HCT116 (cell line): ENCODE measurements around the gene GJA10. TPM values are rescaled to one million over a fixed set of nuclear protein-coding genes. Genes with fewer than 3 reads are reported as not detected.

Experiments
- ATAC-seq: fragments of 200-7000 bp; cut with Tn5 transposase; 2 replicates; pipeline ENCODE4 v1.9.1; 2020; ENCODE audit warnings: mild to moderate bottlenecking, moderate library complexity
- BruUV-seq: library from RNA; stranded (reverse); fragments of 400-500 nt; replicated peaks from 2 replicates; lab custom pipeline; 2021; lab: Mats Ljungman, UMichigan
- CTCF ChIA-PET: fragments of 300-600 bp; sonication (Branson Sonifier 250); formaldehyde crosslinking; loops from one replicate; lab custom pipeline; 2021; ENCODE audit warnings: antibody characterized with exemption; lab: Charles Lee
- POLR2A ChIA-PET: fragments of 300-600, 350-600 bp; sonication (Branson Sonifier 250); formaldehyde crosslinking; loops from one replicate; lab custom pipeline; 2021; ENCODE audit warnings: antibody characterized with exemption; lab: Charles Lee
- RAD21 ChIA-PET, 2 experiments: fragments of 300-600 bp; sonication (Branson Sonifier 250); formaldehyde crosslinking; loops; one replicate each; lab custom pipeline; 2023; ENCODE audit warnings: low total read pairs in 2 of 2; ENCODE audit not compliant: uncharacterized antibody in 2 of 2, unreplicated experiment in 2 of 2, low non-redundant PET in 1 of 2; lab: Charles Lee
- DNase-seq: peaks from one replicate; pipeline ENCODE4 v3.0.0-alpha.2; 2010; ENCODE audit warnings: low read depth, low spot score
- H2AFZ ChIP-seq: fragments of 200-600 bp; shearing (Covaris generic), sonication (generic); 2 replicates; pipeline ENCODE4 v1.6.1; 2017; ENCODE audit warnings: low read depth, mixed run types, mixed read lengths, antibody characterized with exemption, low read length; ENCODE audit not compliant: poor library complexity, severe bottlenecking
- H3K27ac ChIP-seq: 2 replicates; pipeline ENCODE4 v1.5.1; 2012; ENCODE audit warnings: low read depth, low read length
- H3K27me3 ChIP-seq: fragments of 200-600 bp; sonication (generic); 2 replicates; pipeline ENCODE4 v1.6.1; 2016; ENCODE audit warnings: mixed run types, low read length, mixed read lengths; ENCODE audit not compliant: insufficient read depth
- H3K36me3 ChIP-seq, 2 experiments: fragments of 200-500 bp in 1 of 2; fragments of 200-600 bp in 1 of 2; sonication (Bioruptor generic) in 1 of 2; sonication (generic) in 1 of 2; 2 replicates each; pipeline versions ENCODE4 v1.5.1 to v1.6.1; 2014 to 2016; ENCODE audit warnings: low read length in 2 of 2, inconsistent platforms in 1 of 2, mixed read lengths in 1 of 2, mixed run types in 1 of 2; ENCODE audit not compliant: insufficient read depth in 2 of 2, control insufficient read depth in 1 of 2
- H3K4me1 ChIP-seq, 2 experiments: fragments of 200-600 bp in 1 of 2; sonication (generic) in 1 of 2; 2 replicates each; pipeline versions ENCODE4 v1.5.1 to v1.6.1; 2012 to 2017; ENCODE audit warnings: low read length in 2 of 2, inconsistent platforms in 1 of 2, mild to moderate bottlenecking in 1 of 2, mixed read lengths in 1 of 2, mixed run types in 1 of 2, moderate library complexity in 1 of 2; ENCODE audit not compliant: insufficient read depth in 2 of 2, control insufficient read depth in 1 of 2
- H3K4me2 ChIP-seq: fragments of 200-600 bp; sonication (generic); 2 replicates; pipeline ENCODE4 v1.6.1; 2017; ENCODE audit warnings: mixed run types, low read length, mixed read lengths
- H3K4me3 ChIP-seq, 2 experiments: fragments of 200-600 bp in 1 of 2; sonication (generic) in 1 of 2; replicated peaks in 1 of 2; 2 replicates each; pipeline ENCODE4 v1.5.1; 2011 to 2016; ENCODE audit warnings: low read length in 2 of 2, control low read depth in 1 of 2, low read depth in 1 of 2, mild to moderate bottlenecking in 1 of 2, mixed read lengths in 1 of 2, mixed run types in 1 of 2
- H3K79me2 ChIP-seq: fragments of 200-600 bp; sonication (generic); 2 replicates; pipeline ENCODE4 v1.6.1; 2017; ENCODE audit warnings: mild to moderate bottlenecking, mixed run types, low read length, moderate library complexity, mixed read lengths; ENCODE audit not compliant: insufficient read depth
- H3K9ac ChIP-seq: fragments of 200-600 bp; sonication (generic); 2 replicates; pipeline ENCODE4 v1.6.1; 2016; ENCODE audit warnings: low read length, mixed read lengths
- H3K9me2 ChIP-seq: fragments of 200-600 bp; sonication (generic), shearing (Covaris generic); 2 replicates; pipeline ENCODE4 v1.6.1; 2017; ENCODE audit warnings: mixed run types, mild to moderate bottlenecking, moderate library complexity; ENCODE audit not compliant: insufficient read depth
- H3K9me3 ChIP-seq, 2 experiments: fragments of 200-500 bp in 1 of 2; fragments of 200-600 bp in 1 of 2; sonication (Bioruptor generic) in 1 of 2; sonication (generic) in 1 of 2; 2 replicates each; pipeline ENCODE4 v1.6.1; 2014 to 2017; ENCODE audit warnings: low read length in 2 of 2, mixed read lengths in 2 of 2, inconsistent platforms in 1 of 2, low read depth in 1 of 2, mild to moderate bottlenecking in 1 of 2, mixed run types in 1 of 2, moderate library complexity in 1 of 2; ENCODE audit not compliant: control insufficient read depth in 1 of 2, insufficient read depth in 1 of 2
- H4K20me1 ChIP-seq: fragments of 200-600 bp; sonication (generic), shearing (Covaris generic); 2 replicates; pipeline ENCODE4 v1.6.1; 2017; ENCODE audit warnings: mixed run types, mild to moderate bottlenecking, moderate library complexity; ENCODE audit not compliant: insufficient read depth
- CBX3 ChIP-seq: IDR thresholded peaks from 2 replicates; pipeline ENCODE4 v1.6.1; 2012; ENCODE audit warnings: low read depth
- CEBPB ChIP-seq: IDR thresholded peaks from 2 replicates; pipeline ENCODE4 v1.6.1; 2012; ENCODE audit warnings: low read depth
- EGR1 ChIP-seq: IDR thresholded peaks from 2 replicates; pipeline ENCODE4 v1.6.1; 2012; ENCODE audit warnings: low read depth
- ELF1 ChIP-seq: IDR thresholded peaks from 2 replicates; pipeline ENCODE4 v1.6.1; 2012; ENCODE audit warnings: low read depth, borderline replicate concordance
- EZH2phosphoT487 ChIP-seq: fragments of 200-600 bp; IDR thresholded peaks from 2 replicates; pipeline ENCODE4 v1.6.1; 2018; ENCODE audit warnings: antibody characterized with exemption, borderline replicate concordance
- FOSL1 ChIP-seq: IDR thresholded peaks from 2 replicates; pipeline ENCODE4 v1.6.1; 2012; ENCODE audit warnings: low read depth
- JUND ChIP-seq: IDR thresholded peaks from 2 replicates; pipeline ENCODE4 v1.6.1; 2012
- RAD21 ChIP-seq: IDR thresholded peaks from 2 replicates; pipeline ENCODE4 v1.6.1; 2012; ENCODE audit warnings: low read depth, mild to moderate bottlenecking
- SIN3A ChIP-seq: IDR thresholded peaks from 2 replicates; pipeline ENCODE4 v1.6.1; 2012; ENCODE audit warnings: low read depth
- TCF7L2 ChIP-seq: IDR thresholded peaks from 2 replicates; pipeline ENCODE4 v1.7.0; 2011; ENCODE audit warnings: borderline replicate concordance, inconsistent platforms; ENCODE audit not compliant: insufficient read depth, insufficient read length; ENCODE audit errors: extremely low read depth
- YY1 ChIP-seq: IDR thresholded peaks from 2 replicates; pipeline ENCODE4 v1.6.1; 2011; ENCODE audit warnings: low read length, low read depth, moderate library complexity, mild to moderate bottlenecking; ENCODE audit not compliant: insufficient replicate concordance; ENCODE audit errors: extremely low read depth
- ZNF274 ChIP-seq: fragments of 200-500 bp; sonication (Bioruptor generic); IDR thresholded peaks from 2 replicates; pipeline ENCODE4 v1.6.1; 2014; ENCODE audit warnings: mild to moderate bottlenecking, low read depth, low read length, inconsistent platforms
- intact Hi-C: fragments of 100-400 bp; cut with micrococcal nuclease; formaldehyde crosslinking; loops from 2 replicates; pipeline ENCODE4 v1.10.0; 2022
- total RNA-seq: library from RNA; stranded (reverse); gene quantifications from one replicate; pipeline ENCODE4 v1.2.1, GENCODE V29; 2021; ENCODE audit not compliant: unreplicated experiment
- TF ChIP-seq, protein P1 (sequence below): IDR thresholded peaks from 2 replicates; pipeline ENCODE4 v1.6.1; 2012
- TF ChIP-seq, protein P2 (sequence below): IDR thresholded peaks from 2 replicates; pipeline ENCODE4 v1.6.1; 2012
- TF ChIP-seq, protein P3 (sequence below), 3 experiments: fragments of 200-600 bp in 1 of 3; sonication (generic) in 1 of 3; IDR thresholded peaks in 2 of 3; conservative IDR thresholded peaks in 1 of 3; 2 replicates each; pipeline ENCODE4 v1.5.1; 2012 to 2017; ENCODE audit warnings: low read depth in 2 of 3, low read length in 2 of 3, antibody characterized with exemption in 1 of 3, borderline replicate concordance in 1 of 3, control low read depth in 1 of 3, mild to moderate bottlenecking in 1 of 3, mixed read lengths in 1 of 3, mixed run types in 1 of 3, moderate library complexity in 1 of 3; ENCODE audit not compliant: insufficient read depth in 1 of 3
- TF ChIP-seq, protein P4 (sequence below): IDR thresholded peaks from 2 replicates; pipeline ENCODE4 v1.6.1; 2012; ENCODE audit warnings: low read depth

Gene GJA10
- total RNA-seq, 1 experiment from 2014 or later: not detected

DNA sequence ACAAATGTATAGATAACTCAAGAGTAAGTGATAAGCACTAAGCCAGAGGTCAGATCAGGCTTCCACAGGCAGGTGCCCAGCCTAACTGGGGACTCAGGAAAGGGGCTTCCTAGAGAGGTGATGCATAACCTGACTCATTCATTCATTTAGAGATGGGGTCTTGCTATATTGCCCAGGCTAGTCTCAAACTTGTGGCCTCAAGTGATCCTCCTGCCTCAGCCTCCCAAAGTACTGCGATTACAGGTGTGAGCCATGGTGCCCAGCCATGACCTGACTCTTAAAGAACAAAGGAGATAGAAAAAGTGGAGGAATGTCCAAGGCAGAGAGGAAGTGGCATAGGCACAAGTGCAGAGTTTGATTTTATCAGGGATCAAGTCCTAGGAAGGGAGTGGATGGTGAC is 41.9 kb downstream of the GJA10 start:
- DNase-seq: no peak
- BruUV-seq: no TSS peak

More for the DNA sequence above, 41.9 kb downstream of the GJA10 start:
- Histone ChIP-seq H3K4me1 (no peaks in the 10 kb centered on the region), H3K4me2 (no peak overlapping the region), H3K4me3 (no peak overlapping the region), H3K9me3 (no peaks in the 10 kb centered on the region), H4K20me1 (no peaks in the 10 kb centered on the region)
- ATAC-seq: no peak
- no peak for TF ChIP-seq SIN3A
- TF ChIP-seq CEBPB: no peak
- TF ChIP-seq CBX3: no peak
- no peak for TF ChIP-seq EZH2phosphoT487
- TF ChIP-seq FOSL1: no peak
- TF ChIP-seq JUND: no peak
- TF ChIP-seq EGR1: no peak
- no peak for TF ChIP-seq RAD21
- TF ChIP-seq, protein P1, sequence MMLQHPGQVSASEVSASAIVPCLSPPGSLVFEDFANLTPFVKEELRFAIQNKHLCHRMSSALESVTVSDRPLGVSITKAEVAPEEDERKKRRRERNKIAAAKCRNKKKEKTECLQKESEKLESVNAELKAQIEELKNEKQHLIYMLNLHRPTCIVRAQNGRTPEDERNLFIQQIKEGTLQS: no peak
- no peak for TF ChIP-seq ELF1
- no peak for TF ChIP-seq YY1
- TF ChIP-seq ZNF274: no peak
- TF ChIP-seq, protein P2, sequence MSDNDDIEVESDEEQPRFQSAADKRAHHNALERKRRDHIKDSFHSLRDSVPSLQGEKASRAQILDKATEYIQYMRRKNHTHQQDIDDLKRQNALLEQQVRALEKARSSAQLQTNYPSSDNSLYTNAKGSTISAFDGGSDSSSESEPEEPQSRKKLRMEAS: no peak
- TF ChIP-seq, protein P3, sequence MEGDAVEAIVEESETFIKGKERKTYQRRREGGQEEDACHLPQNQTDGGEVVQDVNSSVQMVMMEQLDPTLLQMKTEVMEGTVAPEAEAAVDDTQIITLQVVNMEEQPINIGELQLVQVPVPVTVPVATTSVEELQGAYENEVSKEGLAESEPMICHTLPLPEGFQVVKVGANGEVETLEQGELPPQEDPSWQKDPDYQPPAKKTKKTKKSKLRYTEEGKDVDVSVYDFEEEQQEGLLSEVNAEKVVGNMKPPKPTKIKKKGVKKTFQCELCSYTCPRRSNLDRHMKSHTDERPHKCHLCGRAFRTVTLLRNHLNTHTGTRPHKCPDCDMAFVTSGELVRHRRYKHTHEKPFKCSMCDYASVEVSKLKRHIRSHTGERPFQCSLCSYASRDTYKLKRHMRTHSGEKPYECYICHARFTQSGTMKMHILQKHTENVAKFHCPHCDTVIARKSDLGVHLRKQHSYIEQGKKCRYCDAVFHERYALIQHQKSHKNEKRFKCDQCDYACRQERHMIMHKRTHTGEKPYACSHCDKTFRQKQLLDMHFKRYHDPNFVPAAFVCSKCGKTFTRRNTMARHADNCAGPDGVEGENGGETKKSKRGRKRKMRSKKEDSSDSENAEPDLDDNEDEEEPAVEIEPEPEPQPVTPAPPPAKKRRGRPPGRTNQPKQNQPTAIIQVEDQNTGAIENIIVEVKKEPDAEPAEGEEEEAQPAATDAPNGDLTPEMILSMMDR (IDR thresholded peaks at IDR 0.05 in 2 of 3, conservative IDR thresholded peaks at IDR 0.05 in 1 of 3; ENCODE audit: borderline replicate concordance in 1 of 3, insufficient read depth in 1 of 3, low read depth in 2 of 3, low read length in 2 of 3): no peak
- no peak for TF ChIP-seq TCF7L2
- TF ChIP-seq, protein P4, sequence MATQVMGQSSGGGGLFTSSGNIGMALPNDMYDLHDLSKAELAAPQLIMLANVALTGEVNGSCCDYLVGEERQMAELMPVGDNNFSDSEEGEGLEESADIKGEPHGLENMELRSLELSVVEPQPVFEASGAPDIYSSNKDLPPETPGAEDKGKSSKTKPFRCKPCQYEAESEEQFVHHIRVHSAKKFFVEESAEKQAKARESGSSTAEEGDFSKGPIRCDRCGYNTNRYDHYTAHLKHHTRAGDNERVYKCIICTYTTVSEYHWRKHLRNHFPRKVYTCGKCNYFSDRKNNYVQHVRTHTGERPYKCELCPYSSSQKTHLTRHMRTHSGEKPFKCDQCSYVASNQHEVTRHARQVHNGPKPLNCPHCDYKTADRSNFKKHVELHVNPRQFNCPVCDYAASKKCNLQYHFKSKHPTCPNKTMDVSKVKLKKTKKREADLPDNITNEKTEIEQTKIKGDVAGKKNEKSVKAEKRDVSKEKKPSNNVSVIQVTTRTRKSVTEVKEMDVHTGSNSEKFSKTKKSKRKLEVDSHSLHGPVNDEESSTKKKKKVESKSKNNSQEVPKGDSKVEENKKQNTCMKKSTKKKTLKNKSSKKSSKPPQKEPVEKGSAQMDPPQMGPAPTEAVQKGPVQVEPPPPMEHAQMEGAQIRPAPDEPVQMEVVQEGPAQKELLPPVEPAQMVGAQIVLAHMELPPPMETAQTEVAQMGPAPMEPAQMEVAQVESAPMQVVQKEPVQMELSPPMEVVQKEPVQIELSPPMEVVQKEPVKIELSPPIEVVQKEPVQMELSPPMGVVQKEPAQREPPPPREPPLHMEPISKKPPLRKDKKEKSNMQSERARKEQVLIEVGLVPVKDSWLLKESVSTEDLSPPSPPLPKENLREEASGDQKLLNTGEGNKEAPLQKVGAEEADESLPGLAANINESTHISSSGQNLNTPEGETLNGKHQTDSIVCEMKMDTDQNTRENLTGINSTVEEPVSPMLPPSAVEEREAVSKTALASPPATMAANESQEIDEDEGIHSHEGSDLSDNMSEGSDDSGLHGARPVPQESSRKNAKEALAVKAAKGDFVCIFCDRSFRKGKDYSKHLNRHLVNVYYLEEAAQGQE: no peak
- TF ChIP-seq, all 23 proteins: peak for 0
- Histone ChIP-seq H3K9me2 (no peaks in the 10 kb centered on the region), H3K27me3 (no peaks in the 10 kb centered on the region), H3K36me3 (no peaks in the 10 kb centered on the region), H2AFZ (no peak overlapping the region), H3K79me2 (no peaks in the 10 kb centered on the region), H3K27ac (no peak overlapping the region), H3K9ac (no peak overlapping the region)
- POLR2A ChIA-PET: no interaction called here
- intact Hi-C loops: no loop called here
- CTCF ChIA-PET: no interaction called here
- RAD21 ChIA-PET: no interaction called here
